HG02852 (cell line): ENCODE measurements around the gene NSF.

Experiments
- ATAC-seq: cut with Tn5 transposase; IDR thresholded peaks from one replicate; pipeline ENCODE4 v1.9.1; 2021; ENCODE audit warnings: mild to moderate bottlenecking, moderate library complexity; ENCODE audit not compliant: unreplicated experiment

NSF gene

GRCh38 chr17:46795379-46795952, 205.0 kb downstream of the NSF start:
- ATAC-seq: no peak

- no peak for ATAC-seq
Measured at GRCh38 chr17:46796084-46796483, 205.6 kb downstream of the NSF start.

GRCh38 chr17:46796524-46796923, 206.1 kb downstream of the NSF start:
- no peak for ATAC-seq

GRCh38 chr17:46796956-46797530, 206.6 kb downstream of the NSF start:
- no peak for ATAC-seq

- ATAC-seq: no peak
Measured at GRCh38 chr17:46800573-46800972, 210.1 kb downstream of the NSF start.

GRCh38 chr17:46802800-46803199, 212.3 kb downstream of the NSF start:
- ATAC-seq: no peak

GRCh38 chr17:46803544-46803943, 213.1 kb downstream of the NSF start:
- ATAC-seq: no peak

- no peak for ATAC-seq
Measured at GRCh38 chr17:46805771-46806170, 215.3 kb downstream of the NSF start.
